SK-N-MC (cell line): Measurements from ENCODE around the gene RAVER2.

Experiments used
- EZH2 ChIP-seq: fragments of 200-600 bp; sonication (generic); IDR thresholded peaks from one replicate; pipeline ENCODE4 v1.6.1; 2017; ENCODE audit warnings: antibody characterized with exemption
- POLR2AphosphoS5 ChIP-seq: IDR thresholded peaks from 2 replicates; pipeline ENCODE4 v1.6.1; 2012; ENCODE audit warnings: mild to moderate bottlenecking, low read depth, low read length, borderline replicate concordance

DNA sequence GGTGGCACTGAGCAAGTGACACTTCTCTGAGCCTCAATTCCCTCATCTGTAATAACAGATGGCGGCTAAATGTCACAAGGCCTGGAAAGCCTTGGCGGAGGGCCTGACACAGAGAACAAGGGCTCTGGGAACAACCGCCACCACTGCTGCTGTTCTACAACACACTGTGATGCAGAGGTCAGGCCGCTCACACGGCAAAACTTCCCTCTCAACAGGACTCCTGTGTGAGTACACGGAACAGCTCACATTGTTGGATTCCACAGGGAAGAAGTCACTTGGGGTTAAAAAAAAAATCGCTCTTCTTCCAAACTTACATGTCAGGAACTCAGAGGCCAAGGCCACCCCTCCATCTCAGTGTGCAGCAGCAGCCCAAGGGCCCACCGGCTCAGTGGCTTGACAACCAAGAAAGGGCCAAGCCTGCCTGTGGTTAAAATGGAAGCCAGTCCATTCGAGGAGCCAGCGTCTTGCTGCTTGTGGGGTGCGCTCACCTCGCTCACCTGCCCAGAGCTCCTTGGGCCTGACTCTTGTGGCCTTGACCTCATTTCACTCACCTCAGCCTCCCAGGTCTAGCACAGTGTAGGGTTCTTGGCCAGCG lies 101.1 kb downstream of the RAVER2 start:
- no peak for TF ChIP-seq POLR2AphosphoS5
- TF ChIP-seq EZH2: no peak
